ENCODE results near the gene TPRG1L.
A peak's percentile ranks its signal among the peaks of the same experiment; 100 is the strongest.
"Not testable (repeated sequence)": the region's sequence is repeated elsewhere in the genome, so short reads cannot be mapped to it uniquely, and the experiment has no call there.

TPRG1L gene

DNA sequence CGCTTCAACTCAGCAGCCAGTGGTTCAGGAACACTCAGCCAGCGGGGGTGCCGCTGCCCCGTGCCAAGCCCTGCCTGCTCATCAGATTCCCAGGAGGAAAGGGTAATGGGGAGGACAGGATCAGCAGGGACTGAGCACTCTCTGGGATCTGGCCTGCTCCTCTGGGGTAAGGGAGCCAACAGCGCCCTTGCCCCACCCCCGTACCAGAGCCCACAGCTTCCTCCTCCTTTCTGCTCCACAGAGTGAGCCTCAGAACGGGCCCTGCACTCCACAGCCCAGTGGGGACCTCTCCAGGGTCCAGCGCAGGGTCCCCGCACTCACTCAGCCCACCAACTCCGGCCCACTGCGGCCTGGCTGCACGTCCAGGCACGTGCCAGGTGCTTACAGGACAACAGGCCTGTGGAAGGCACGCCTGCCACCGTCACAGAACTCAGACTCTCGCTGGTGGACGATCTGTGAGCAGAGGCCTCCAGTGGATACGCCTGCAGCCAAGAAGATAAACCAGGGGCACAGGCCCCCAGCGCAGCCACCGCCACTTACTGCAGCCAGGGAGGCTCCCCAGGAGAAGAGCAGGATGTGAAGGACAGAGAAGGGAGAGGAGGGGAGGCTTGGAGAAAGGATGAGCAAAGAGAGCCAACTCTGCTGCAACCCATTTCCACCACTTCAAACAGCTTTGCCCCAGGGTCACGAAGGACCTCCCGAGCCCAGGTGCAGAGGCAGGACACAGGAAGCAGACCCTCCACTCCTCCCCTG is 15.6 kb upstream of the TPRG1L start:
- no peak for DNase-seq (ENCODE audit: low spot score)

DNA sequence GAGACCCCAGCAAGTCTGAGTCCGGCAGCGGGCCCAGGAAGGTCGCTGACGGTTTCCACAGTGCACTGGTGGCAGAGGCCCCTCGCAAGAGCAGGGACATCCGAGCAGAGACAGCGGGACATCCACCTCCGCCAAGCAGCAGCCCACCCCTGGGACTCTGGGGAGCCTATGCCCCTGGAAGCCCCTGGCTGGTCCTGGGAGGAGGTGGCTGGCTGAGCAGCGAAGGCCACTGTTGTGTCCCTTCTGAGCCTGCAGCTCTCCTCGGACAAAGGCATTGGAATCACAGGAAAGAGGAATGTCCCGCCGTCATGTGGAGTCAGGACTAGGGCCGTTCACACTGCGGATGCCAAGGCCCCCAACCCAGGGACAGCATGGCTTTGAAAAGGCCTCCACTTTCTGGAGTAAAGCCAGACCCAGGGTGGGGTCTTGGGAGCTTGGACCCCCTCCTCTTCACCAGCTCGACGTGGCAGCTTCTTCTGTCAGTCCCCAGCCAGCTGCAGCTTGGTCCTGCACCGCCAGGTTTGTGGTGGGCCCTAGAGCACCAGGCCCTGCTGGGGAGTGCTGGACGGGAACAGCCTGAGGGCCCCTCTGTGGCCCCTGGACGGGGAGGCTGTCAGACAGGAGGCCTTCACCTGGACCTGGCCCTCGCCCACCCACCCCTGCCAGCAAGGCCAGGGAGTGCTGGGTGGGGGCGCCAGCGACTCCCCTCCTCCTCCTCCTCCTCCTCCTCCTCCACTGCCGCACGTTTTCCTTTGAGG is 14.9 kb upstream of the TPRG1L start:
- DNase-seq (ENCODE audit: low spot score), result no peak

- DNase-seq (ENCODE audit: low spot score), result peak; percentile 18
These were observed 14.2 kb upstream of the TPRG1L start for GRCh38 chr1:3610527-3611169.

DNA sequence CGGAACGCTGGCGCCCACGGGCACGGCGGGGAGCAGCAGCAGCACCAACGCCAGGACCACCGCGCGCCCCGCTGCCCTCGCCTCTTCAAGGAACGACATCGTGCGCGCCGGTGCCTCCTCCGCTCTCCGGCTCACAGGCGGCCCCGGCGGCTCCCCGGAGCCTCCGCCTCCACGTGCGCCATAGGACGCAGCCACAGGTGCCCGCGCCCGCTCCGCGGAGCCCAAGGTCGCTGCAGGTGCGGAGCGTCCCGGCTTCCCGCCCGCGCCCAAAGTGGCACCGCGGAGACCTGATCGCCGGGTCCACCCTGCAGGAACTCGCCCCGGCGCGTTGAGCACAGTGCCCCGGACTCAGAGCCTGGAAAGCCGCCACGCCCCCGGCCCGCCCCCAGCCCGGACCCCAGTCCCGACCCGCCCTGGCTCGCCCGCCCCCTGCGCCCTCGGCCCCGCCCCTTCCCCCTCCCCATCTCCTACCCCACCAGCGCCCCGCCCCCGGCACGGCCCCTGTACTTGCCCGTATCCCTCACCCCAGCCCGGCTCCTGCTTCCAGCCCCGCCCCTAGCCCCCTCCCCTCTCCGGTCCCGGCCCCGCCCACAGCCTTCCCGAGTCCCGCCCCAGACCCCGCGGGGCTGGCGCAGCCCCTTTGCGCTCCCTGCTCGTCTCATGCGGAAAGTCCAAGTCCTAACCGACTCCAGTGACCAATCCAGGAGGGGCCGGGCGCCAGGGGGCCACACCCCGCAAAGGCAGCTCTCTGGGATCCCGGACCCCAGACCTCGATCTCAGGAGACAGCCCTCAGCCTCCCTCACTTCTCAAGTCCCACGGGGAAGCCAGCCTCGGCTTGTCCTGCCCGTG is 13.4 kb upstream of the TPRG1L start, which contains the start of gene MEGF6:
Gene MEGF6, minus strand, starts transcription at position 339 of the 850 bp plus-strand sequence. Its CDS starts 240 bp downstream, at position 99.
- peak; percentile 50 for DNase-seq (ENCODE audit: low spot score)

DNA sequence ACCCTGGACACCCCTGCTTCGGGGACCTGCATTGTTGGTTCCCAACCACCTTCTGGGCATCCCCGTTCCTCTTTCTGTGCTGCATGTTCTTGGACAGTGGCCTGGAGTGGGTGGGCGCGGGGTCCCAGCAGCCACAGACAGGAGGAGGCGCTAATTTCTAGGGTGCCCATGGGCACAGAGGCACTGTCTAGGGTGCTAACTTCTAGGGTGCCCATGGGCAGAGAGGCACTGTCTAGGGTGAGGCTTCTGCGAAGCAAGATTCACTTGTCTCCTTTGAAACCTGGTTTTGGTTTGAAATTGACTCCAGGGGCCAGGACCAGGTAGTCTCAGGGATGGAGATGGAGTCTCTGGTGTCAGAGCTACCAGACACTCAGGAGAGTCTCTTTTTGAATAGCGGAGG is 12.7 kb upstream of the TPRG1L start:
- DNase-seq (ENCODE audit: low spot score), result no peak

- DNase-seq (ENCODE audit: low spot score), result no peak
These were observed 9.8 kb upstream of the TPRG1L start for GRCh38 chr1:3614755-3615742.

DNA sequence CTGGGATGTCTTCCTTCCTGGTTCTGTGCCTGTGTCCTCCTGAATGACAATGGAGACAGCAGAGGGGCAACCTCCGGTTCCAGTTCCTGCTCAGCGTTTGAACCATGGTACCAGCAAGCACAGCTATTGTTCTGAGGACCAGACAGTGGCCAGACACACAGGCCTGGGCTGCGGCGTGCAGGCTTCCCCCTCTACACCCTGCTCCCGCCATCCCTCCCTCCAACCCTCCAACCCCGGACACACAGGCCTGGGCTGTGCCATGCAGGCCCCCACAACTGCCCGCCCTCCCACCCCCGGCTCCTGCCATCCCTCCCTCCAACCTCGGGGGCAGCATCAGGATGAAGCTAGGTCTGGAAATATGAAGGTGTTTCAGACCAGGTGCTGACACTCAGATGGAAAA is 8.0 kb upstream of the TPRG1L start:
- no peak for DNase-seq (ENCODE audit: low spot score)

- no peak for DNase-seq (ENCODE audit: low spot score)
These were observed 6.9 kb upstream of the TPRG1L start for GRCh38 chr1:3617806-3618345.

- no peak for DNase-seq (ENCODE audit: low spot score)
These were observed 6.3 kb upstream of the TPRG1L start for GRCh38 chr1:3618531-3618880.

DNA sequence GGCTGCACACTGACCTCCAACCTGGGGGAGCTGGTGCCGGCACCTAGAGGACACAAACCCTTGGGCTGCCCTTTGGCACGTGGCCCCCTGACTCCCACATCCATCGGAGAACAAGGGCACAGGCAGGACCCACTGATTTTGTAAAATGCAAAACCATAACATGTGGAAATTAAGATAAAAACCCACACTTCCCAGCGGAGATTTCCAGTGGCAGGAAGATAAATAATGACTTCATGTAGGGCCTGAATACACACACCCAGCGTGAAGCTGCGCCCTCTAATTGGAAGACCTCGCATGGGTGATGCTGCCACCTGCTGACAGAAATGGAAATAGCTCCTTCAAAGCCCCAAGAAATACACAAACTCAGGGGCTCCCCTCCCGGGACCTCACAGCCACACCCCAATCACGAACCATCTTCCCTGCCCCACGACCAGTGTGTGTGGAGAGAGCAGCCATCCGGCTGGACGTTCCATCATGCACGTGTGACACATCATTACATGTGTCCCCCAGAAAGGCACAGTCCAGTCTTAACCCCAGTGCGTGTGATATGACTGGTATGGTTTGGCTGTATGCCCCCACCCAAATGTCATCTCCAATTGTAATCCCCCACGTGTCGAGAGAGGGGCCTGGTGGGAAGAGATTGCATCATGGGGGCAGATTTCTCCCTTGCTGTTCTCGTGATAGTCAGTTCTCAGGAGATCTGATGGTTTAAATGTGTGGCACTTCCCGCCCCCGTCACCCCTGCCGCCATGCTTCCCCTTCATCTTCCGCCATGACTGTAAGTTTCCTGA is 5.7 kb upstream of the TPRG1L start:
- peak; percentile 55 for DNase-seq (ENCODE audit: low spot score)

DNA sequence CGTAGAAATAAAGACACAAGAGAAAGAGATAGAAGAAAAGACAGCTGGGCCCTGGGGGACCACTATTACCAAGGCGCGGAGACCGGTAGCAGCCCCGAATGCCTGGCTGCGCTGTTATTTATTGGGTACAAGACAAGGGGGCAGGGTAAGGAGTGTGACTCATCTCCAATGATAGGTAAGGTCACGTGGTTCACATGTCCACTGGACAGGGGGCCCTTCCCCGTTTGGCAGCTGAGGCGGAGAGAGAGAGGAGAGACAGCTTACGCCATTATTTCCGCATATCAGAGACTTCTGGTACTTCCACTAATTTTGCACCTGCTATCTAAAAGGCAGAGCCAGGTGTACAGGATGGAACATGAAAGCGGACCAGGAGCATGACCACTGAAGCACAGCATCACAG is 4.1 kb upstream of the TPRG1L start:
- no peak for DNase-seq (ENCODE audit: low spot score)

GRCh38 chr1:3621151-3621671 is 3.6 kb upstream of the TPRG1L start:
- not testable (repeated sequence) for DNase-seq (ENCODE audit: low spot score)

GRCh38 chr1:3622102-3622501 is 2.7 kb upstream of the TPRG1L start:
- DNase-seq (ENCODE audit: low spot score), result not testable (repeated sequence)

GRCh38 chr1:3623441-3624199 is 1.2 kb upstream of the TPRG1L start:
- DNase-seq (ENCODE audit: low spot score), result no peak

GRCh38 chr1:3625151-3625907 is 514 bp downstream of the TPRG1L start:
- DNase-seq (ENCODE audit: low spot score), result no peak

DNA sequence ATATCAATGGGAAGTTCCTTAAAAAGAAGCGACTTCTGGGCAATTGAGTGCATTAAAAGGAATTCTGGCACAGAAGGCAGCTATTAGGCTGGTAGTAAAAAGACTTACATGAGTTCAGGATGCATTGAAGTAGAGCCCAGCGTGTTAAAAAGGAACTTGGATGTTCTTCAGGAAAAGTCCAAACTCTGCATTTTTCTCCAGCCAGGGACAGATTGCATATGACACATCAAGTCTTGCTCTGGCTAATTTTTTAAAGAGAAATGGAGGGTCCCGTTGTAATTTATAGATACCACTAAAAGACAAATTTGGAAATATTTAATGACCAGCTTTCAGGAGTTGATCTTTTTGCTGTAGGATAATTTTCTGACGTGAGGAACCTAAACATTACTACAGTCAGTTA is 1.2 kb downstream of the TPRG1L start:
- no peak for DNase-seq (ENCODE audit: low spot score)

- no peak for DNase-seq (ENCODE audit: low spot score)
These were observed 2.9 kb downstream of the TPRG1L start for GRCh38 chr1:3627515-3628253.
